ENCODE results near the gene RPS8.

RPS8 gene

DNA sequence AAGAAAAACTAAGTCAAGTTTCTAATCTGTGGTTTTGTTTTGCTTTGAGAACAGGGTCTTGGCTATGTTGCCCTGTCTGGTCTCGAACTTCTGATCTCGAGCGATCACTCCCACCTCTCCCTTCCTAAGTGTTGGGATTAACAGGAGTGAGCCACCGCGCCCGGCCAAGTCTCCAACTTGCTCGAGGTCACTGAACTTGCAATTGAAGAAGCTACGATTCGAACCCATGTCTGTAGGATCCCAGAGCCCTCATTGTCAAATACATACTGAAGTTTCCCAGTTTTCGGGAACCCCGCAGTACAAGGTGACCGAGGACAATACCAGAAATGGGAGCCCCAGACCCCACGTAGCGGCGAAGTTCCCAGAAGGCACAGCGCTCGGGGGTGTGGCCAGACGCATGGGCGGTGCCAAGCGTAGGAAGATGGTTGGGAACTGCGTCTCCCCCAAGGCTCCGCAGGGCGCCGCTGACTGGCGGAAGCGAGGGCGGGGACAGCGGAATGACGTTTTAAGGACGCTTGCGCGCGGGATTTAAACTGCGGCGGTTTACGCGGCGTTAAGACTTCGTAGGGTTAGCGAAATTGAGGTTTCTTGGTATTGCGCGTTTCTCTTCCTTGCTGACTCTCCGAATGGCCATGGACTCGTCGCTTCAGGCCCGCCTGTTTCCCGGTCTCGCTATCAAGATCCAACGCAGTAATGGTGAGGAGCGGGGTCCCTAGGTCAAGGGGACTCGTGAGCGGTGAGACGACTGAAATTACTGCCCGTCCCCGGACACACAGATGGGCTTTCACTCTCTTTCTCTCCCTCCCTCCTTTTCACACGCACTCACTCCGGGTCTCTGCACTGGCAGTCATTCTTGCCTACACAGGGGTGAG is 35.8 kb upstream of the RPS8 start, which contains the start of gene KIF2C:
KIF2C (plus strand) TSS at position 531 of the 872 bp plus-strand sequence; CDS start at position 627, 96 bp downstream.
- intact Hi-C loops (cut with DNase I; ENCODE audit: low total_unique reads), result no loop called here

GRCh38 chr1:44740179-44740617 is 35.1 kb upstream of the RPS8 start:
- Histone ChIP-seq H3K27me3 (no peaks in the 10 kb centered on the region), H3K36me3 (no peaks in the 10 kb centered on the region), H3K4me3 (peak overlapping the region; percentile 56 to 63), H3K9me3 (no peaks in the 10 kb centered on the region), H3K4me1 (peaks cover 0 to 12% (median 6%) of the 10 kb centered on the region in 4 donors), H3K27ac (peak overlapping the region; percentile 82 to 85)
- no peak for TF ChIP-seq CTCF (IDR thresholded peaks at IDR 0.05)
- no peak for DNase-seq
- intact Hi-C loops (cut with DNase I; ENCODE audit: low total_unique reads), result no loop called here

More for the DNA sequence above, 35.8 kb upstream of the RPS8 start, which contains the start of gene KIF2C:
- peak within 1 kb of the TSS; percentile 82 to 85 for H3K27ac ChIP-seq
- H3K4me1 ChIP-seq, result peaks cover 0 to 12% (median 6%) of the 10 kb centered on the region in 4 donors
- TF ChIP-seq CTCF (IDR thresholded peaks at IDR 0.05), result no peak
- H3K9me3 ChIP-seq, result no peaks in the 10 kb centered on the region
- H3K4me3 ChIP-seq, result peak within 1 kb of the TSS; percentile 56 to 63
- H3K36me3 ChIP-seq, result no peaks in the 10 kb centered on the region
- no peaks in the 10 kb centered on the region for H3K27me3 ChIP-seq
- peak; percentile 96 to 98 for DNase-seq

DNA sequence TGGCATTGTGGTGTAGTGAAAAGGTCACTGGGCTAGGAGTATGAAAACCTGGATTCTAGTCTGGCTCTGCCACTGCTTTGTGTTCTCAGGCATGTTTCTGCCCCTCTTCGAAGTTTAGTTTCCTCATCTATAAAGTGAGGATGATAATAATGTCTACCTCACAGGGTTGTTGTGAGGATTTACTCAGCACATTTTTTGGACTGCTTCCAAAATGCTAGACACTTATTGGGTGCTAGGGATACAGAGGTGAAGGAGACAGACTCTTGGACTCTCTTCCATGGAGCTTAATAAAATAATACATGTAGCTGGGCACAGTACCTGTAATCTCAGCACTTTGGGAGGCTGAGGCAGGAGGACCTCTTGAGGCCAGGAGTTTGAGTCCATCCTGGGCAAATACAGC is 32.1 kb upstream of the RPS8 start:
- H3K4me3 ChIP-seq, result no peak overlapping the region

GRCh38 chr1:44747878-44748277 is 27.5 kb upstream of the RPS8 start:
- no peak for TF ChIP-seq CTCF (IDR thresholded peaks at IDR 0.05)
- no peak for DNase-seq
- Histone ChIP-seq H3K36me3 (peaks cover 0 to 4% (median 0%) of the 10 kb centered on the region in 3 donors), H3K9me3 (no peaks in the 10 kb centered on the region), H3K27me3 (no peaks in the 10 kb centered on the region), H3K27ac (no peak overlapping the region), H3K4me1 (no peaks in the 10 kb centered on the region), H3K4me3 (no peak overlapping the region)
- intact Hi-C loops (cut with DNase I; ENCODE audit: low total_unique reads), result no loop called here

More for the DNA sequence above, 32.1 kb upstream of the RPS8 start:
- intact Hi-C loops (cut with DNase I; ENCODE audit: low total_unique reads), result no loop called here
- H3K27ac ChIP-seq, result no peak overlapping the region
- peaks cover 0 to 12% (median 6%) of the 10 kb centered on the region in 4 donors for H3K4me1 ChIP-seq
- TF ChIP-seq CTCF (IDR thresholded peaks at IDR 0.05), result no peak
- DNase-seq, result no peak
- no peaks in the 10 kb centered on the region for H3K27me3 ChIP-seq
- H3K9me3 ChIP-seq, result no peaks in the 10 kb centered on the region
- no peaks in the 10 kb centered on the region for H3K36me3 ChIP-seq

GRCh38 chr1:44757420-44757819 is 17.9 kb upstream of the RPS8 start:
- DNase-seq, result no peak

More at GRCh38 chr1:44757420-44757819, 17.9 kb upstream of the RPS8 start:
- H3K36me3 ChIP-seq, result peaks cover 0 to 20% (median 0%) of the 10 kb centered on the region in 3 donors
- intact Hi-C loops (cut with DNase I; ENCODE audit: low total_unique reads), result no loop called here
- H3K4me1 ChIP-seq, result no peaks in the 10 kb centered on the region
- TF ChIP-seq CTCF (IDR thresholded peaks at IDR 0.05), result no peak
- no peaks in the 10 kb centered on the region for H3K27me3 ChIP-seq
- H3K9me3 ChIP-seq, result no peaks in the 10 kb centered on the region
- H3K4me3 ChIP-seq, result no peak overlapping the region
- H3K27ac ChIP-seq, result no peak overlapping the region

Data from tibial artery (tissue), 4 donors.